DND-41 (cell line): ENCODE results near the gene MSI2.

Source experiments
- ATAC-seq: fragments of 200-7000 bp; cut with Tn5 transposase; 3 replicates; pipeline ENCODE4 v1.9.1; 2021; ENCODE audit warnings: low read depth; ENCODE audit not compliant: insufficient read depth
- DNase-seq: peaks from one replicate; pipeline ENCODE4 v3.0.0-alpha.2; 2020
- H2AFZ ChIP-seq: 2 replicates; pipeline ENCODE4 v1.6.0; 2012; ENCODE audit warnings: low read depth, low read length
- H3K27ac ChIP-seq: 2 replicates; pipeline ENCODE4 v1.5.1; 2012; ENCODE audit warnings: low read length, inconsistent platforms
- H3K27me3 ChIP-seq: fragments of 200-600 bp; sonication (generic); 2 replicates; pipeline ENCODE4 v1.6.0; 2012; ENCODE audit warnings: low read length, mild to moderate bottlenecking, inconsistent platforms; ENCODE audit not compliant: insufficient read depth, poor library complexity
- H3K36me3 ChIP-seq: 2 replicates; pipeline ENCODE4 v1.5.1; 2012; ENCODE audit warnings: low read length, inconsistent platforms; ENCODE audit not compliant: insufficient read depth
- H3K4me1 ChIP-seq: 2 replicates; pipeline ENCODE4 v1.5.1; 2012; ENCODE audit warnings: mild to moderate bottlenecking, low read length; ENCODE audit not compliant: insufficient read depth
- H3K4me2 ChIP-seq: 2 replicates; pipeline ENCODE4 v1.6.0; 2012; ENCODE audit warnings: mild to moderate bottlenecking, moderate library complexity, low read length, inconsistent platforms; ENCODE audit not compliant: insufficient read depth
- H3K4me3 ChIP-seq, 2 experiments: fragments of 200-600 bp in 1 of 2; shearing (Covaris generic) in 1 of 2; 2 replicates each; pipeline ENCODE4 v1.5.1; 2012 to 2016; ENCODE audit warnings: inconsistent platforms in 2 of 2, low read length in 2 of 2, mild to moderate bottlenecking in 2 of 2, low read depth in 1 of 2, moderate library complexity in 1 of 2
- H3K79me2 ChIP-seq: 2 replicates; pipeline ENCODE4 v1.6.0; 2012; ENCODE audit warnings: low read length, inconsistent platforms; ENCODE audit not compliant: insufficient read depth
- H3K9ac ChIP-seq: 2 replicates; pipeline ENCODE4 v1.6.0; 2012; ENCODE audit warnings: low read depth, mild to moderate bottlenecking, inconsistent platforms, low read length, moderate library complexity
- H3K9me3 ChIP-seq: 2 replicates; pipeline ENCODE4 v1.5.1; 2012; ENCODE audit warnings: low read length, moderate library complexity, mild to moderate bottlenecking, inconsistent platforms; ENCODE audit not compliant: insufficient read depth, severe bottlenecking
- H4K20me1 ChIP-seq: 2 replicates; pipeline ENCODE4 v1.6.0; 2012; ENCODE audit warnings: low read length; ENCODE audit not compliant: insufficient read depth
- EZH2 ChIP-seq: IDR thresholded peaks from 3 replicates; pipeline ENCODE4 v1.6.1; 2012; ENCODE audit warnings: borderline replicate concordance, low read depth, mild to moderate bottlenecking, moderate library complexity, low read length, inconsistent platforms; ENCODE audit not compliant: severe bottlenecking
- TF ChIP-seq, protein P1 (sequence below): IDR thresholded peaks from 2 replicates; pipeline ENCODE4 v1.5.1; 2012; ENCODE audit warnings: borderline replicate concordance, low read length, moderate library complexity, mild to moderate bottlenecking; ENCODE audit not compliant: poor library complexity, severe bottlenecking; ENCODE audit errors: extremely low read depth

MSI2 gene

DNA sequence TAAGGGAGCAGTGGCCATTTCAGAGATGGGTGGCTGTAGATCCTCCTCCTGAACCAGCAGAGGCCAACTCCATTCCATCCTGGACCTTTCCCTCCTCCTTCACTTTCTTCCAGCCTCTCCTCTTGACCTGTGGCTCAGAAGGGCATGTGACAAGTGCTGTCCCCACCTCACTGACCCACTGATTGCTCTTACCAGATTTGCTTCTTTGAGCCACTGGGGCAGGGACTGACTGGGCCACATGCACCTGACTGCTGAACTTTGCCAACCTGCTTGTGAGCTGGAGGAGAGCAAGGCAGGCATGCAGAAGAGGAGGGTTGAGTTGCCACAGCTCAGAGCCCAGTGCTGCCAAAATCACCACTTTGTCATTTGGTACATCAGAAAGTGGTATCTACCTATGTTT, 68.3 kb downstream of the MSI2 start:
- Histone ChIP-seq H3K79me2 (peaks cover 100% of the 10 kb centered on the region), H3K4me3 (no peak overlapping the region), H3K9ac (no peak overlapping the region), H2AFZ (no peak overlapping the region), H4K20me1 (peaks cover 93% of the 10 kb centered on the region), H3K4me2 (no peak overlapping the region), H3K27me3 (no peaks in the 10 kb centered on the region), H3K27ac (peak overlapping the region; percentile 13; the same call in 1 of the 2 replicates), H3K9me3 (no peaks in the 10 kb centered on the region), H3K4me1 (peaks cover 48% of the 10 kb centered on the region), H3K36me3 (peaks cover 100% of the 10 kb centered on the region)
- DNase-seq (no peak), ATAC-seq (no peak)
- TF ChIP-seq, protein P1, sequence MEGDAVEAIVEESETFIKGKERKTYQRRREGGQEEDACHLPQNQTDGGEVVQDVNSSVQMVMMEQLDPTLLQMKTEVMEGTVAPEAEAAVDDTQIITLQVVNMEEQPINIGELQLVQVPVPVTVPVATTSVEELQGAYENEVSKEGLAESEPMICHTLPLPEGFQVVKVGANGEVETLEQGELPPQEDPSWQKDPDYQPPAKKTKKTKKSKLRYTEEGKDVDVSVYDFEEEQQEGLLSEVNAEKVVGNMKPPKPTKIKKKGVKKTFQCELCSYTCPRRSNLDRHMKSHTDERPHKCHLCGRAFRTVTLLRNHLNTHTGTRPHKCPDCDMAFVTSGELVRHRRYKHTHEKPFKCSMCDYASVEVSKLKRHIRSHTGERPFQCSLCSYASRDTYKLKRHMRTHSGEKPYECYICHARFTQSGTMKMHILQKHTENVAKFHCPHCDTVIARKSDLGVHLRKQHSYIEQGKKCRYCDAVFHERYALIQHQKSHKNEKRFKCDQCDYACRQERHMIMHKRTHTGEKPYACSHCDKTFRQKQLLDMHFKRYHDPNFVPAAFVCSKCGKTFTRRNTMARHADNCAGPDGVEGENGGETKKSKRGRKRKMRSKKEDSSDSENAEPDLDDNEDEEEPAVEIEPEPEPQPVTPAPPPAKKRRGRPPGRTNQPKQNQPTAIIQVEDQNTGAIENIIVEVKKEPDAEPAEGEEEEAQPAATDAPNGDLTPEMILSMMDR = no peak
- no peak for TF ChIP-seq EZH2

DNA sequence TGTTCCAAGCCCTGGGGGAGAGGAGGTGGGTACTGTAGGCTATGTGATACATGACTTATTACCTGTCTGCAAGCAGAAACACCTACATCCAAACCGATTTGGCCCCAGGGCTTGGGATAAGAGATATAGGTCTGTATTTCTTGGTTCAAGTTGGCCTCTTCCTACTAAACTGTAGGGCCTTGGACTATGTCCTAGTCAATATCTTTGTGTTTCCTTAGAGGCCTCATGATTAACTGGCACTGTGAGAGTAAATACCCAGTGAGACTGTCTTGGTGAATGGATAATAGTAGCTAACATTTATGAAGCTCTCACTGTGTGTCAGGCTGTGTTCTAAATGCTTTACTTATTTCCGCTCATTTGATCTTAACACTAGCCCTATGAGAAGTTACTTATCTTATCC, 70.0 kb downstream of the MSI2 start:
- H3K4me3 ChIP-seq = no peak overlapping the region
- H3K4me2 ChIP-seq = no peak overlapping the region
- peaks cover 98% of the 10 kb centered on the region for H3K36me3 ChIP-seq
- ATAC-seq = no peak
- H3K27ac ChIP-seq = peak overlapping the region; percentile 47
- peaks cover 92% of the 10 kb centered on the region for H4K20me1 ChIP-seq
- H3K9ac ChIP-seq = no peak overlapping the region
- peaks cover 100% of the 10 kb centered on the region for H3K79me2 ChIP-seq
- peaks cover 49% of the 10 kb centered on the region for H3K4me1 ChIP-seq
- no peak overlapping the region for H2AFZ ChIP-seq
- H3K9me3 ChIP-seq = no peaks in the 10 kb centered on the region
- no peaks in the 10 kb centered on the region for H3K27me3 ChIP-seq
- DNase-seq = no peak
- TF ChIP-seq, protein P1 = no peak
- TF ChIP-seq EZH2 = no peak

DNA sequence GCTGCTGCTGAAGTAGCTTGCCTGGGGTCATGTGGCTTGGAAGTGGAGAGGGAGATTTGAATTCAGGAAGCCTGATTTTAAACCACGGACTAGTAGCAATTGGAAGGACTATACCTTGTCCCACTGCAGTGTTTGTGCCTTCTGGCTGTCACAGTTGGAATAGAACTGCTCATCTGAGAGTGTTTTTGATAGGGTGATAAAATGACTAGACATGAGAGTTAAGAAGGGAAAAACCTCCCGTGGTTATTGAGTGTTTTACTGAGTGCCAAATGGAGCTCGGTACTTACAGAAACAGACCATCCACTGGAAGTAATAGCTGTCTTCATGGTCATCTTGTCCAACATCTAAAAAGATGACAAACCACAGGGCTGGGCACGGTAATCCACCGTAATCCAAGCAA, 70.4 kb downstream of the MSI2 start:
- Histone ChIP-seq H3K27me3 (no peaks in the 10 kb centered on the region), H3K36me3 (peaks cover 98% of the 10 kb centered on the region)

More for the DNA sequence above, 70.4 kb downstream of the MSI2 start:
- Histone ChIP-seq H3K4me1 (peaks cover 49% of the 10 kb centered on the region), H3K4me2 (no peak overlapping the region), H2AFZ (no peak overlapping the region), H3K9ac (no peak overlapping the region), H3K79me2 (peaks cover 100% of the 10 kb centered on the region), H3K27ac (peak overlapping the region; percentile 59), H3K4me3 (no peak overlapping the region), H4K20me1 (peaks cover 91% of the 10 kb centered on the region), H3K9me3 (no peaks in the 10 kb centered on the region)
- ATAC-seq (no peak), DNase-seq (no peak)
- TF ChIP-seq, protein P1 = no peak
- TF ChIP-seq EZH2 = no peak
